ENCODE measurements around the gene SMIM10L2A.
A peak's percentile ranks its signal among the peaks of the same experiment; 100 is the strongest.
"Not testable (repeated sequence)": the region's sequence is repeated elsewhere in the genome, so short reads cannot be mapped to it uniquely, and the experiment has no call there.

The SMIM10L2A gene

GRCh38 chrX:135421932-135422809 lies at the start of gene SMIM10L2A:
Gene SMIM10L2A, plus strand, starts transcription at chrX:135421944. Its CDS starts 188 bp downstream, at chrX:135422132.
- peak; percentile 10 for DNase-seq

- no peak for DNase-seq
Observed at GRCh38 chrX:135373357-135373756, 48.4 kb upstream of the SMIM10L2A start.

- DNase-seq, result no peak
Observed at GRCh38 chrX:135382260-135382659, 39.5 kb upstream of the SMIM10L2A start.

GRCh38 chrX:135383249-135383648 lies 38.5 kb upstream of the SMIM10L2A start:
- no peak for DNase-seq

GRCh38 chrX:135384161-135384836 lies 37.4 kb upstream of the SMIM10L2A start:
- DNase-seq, result no peak

GRCh38 chrX:135388841-135389240 lies 32.9 kb upstream of the SMIM10L2A start:
- DNase-seq, result no peak

- no peak for DNase-seq
Observed at GRCh38 chrX:135389243-135389642, 32.5 kb upstream of the SMIM10L2A start.

- no peak for DNase-seq
Observed at GRCh38 chrX:135389717-135390116, 32.0 kb upstream of the SMIM10L2A start.

- DNase-seq, result no peak
Observed at GRCh38 chrX:135391734-135392133, 30.0 kb upstream of the SMIM10L2A start.

GRCh38 chrX:135393051-135393450 lies 28.7 kb upstream of the SMIM10L2A start:
- no peak for DNase-seq

GRCh38 chrX:135395064-135395463 lies 26.7 kb upstream of the SMIM10L2A start:
- no peak for DNase-seq

GRCh38 chrX:135396109-135396508 lies 25.6 kb upstream of the SMIM10L2A start:
- DNase-seq, result no peak

- DNase-seq, result no peak
Observed at GRCh38 chrX:135396566-135396965, 25.2 kb upstream of the SMIM10L2A start.

GRCh38 chrX:135397652-135398051 lies 24.1 kb upstream of the SMIM10L2A start:
- no peak for DNase-seq

GRCh38 chrX:135403374-135403773 lies 18.4 kb upstream of the SMIM10L2A start:
- no peak for DNase-seq

GRCh38 chrX:135406428-135406827 lies 15.3 kb upstream of the SMIM10L2A start:
- not testable (repeated sequence) for DNase-seq

- no peak for DNase-seq
Observed at GRCh38 chrX:135408794-135409193, 12.9 kb upstream of the SMIM10L2A start.

- no peak for DNase-seq
Observed at GRCh38 chrX:135410861-135411627, 10.7 kb upstream of the SMIM10L2A start.

GRCh38 chrX:135411893-135412292 lies 9.9 kb upstream of the SMIM10L2A start:
- DNase-seq, result no peak

- no peak for DNase-seq
Observed at GRCh38 chrX:135416546-135416945, 5.2 kb upstream of the SMIM10L2A start.

GRCh38 chrX:135420831-135421230 lies 913 bp upstream of the SMIM10L2A start:
- DNase-seq, result no peak

GRCh38 chrX:135421537-135421931 lies 210 bp upstream of the SMIM10L2A start:
- peak; percentile 78 for DNase-seq

GRCh38 chrX:135422810-135423168 lies 1.0 kb downstream of the SMIM10L2A start:
- DNase-seq, result not testable (repeated sequence)

All from activated CD4-positive, alpha-beta T cell treated with anti-CD3 and anti-CD28 coated beads for 1 hour (primary cell).